HCT116 (cell line): ENCODE results near the gene ZNF692. TPM values are rescaled to one million over a fixed set of nuclear protein-coding genes. Genes with fewer than 3 reads are reported as not detected.
A peak's percentile ranks its signal among the peaks of the same experiment; 100 is the strongest.

ENCODE experiments used
- ATAC-seq: fragments of 200-7000 bp; cut with Tn5 transposase; 2 replicates; pipeline ENCODE4 v1.9.1; 2020; ENCODE audit warnings: mild to moderate bottlenecking, moderate library complexity
- BruUV-seq: library from RNA; stranded (reverse); fragments of 400-500 nt; replicated peaks from 2 replicates; lab custom pipeline; 2021; lab: Mats Ljungman, UMichigan
- CTCF ChIA-PET: fragments of 300-600 bp; sonication (Branson Sonifier 250); formaldehyde crosslinking; loops from one replicate; lab custom pipeline; 2021; ENCODE audit warnings: antibody characterized with exemption; lab: Charles Lee
- POLR2A ChIA-PET: fragments of 300-600, 350-600 bp; sonication (Branson Sonifier 250); formaldehyde crosslinking; loops from one replicate; lab custom pipeline; 2021; ENCODE audit warnings: antibody characterized with exemption; lab: Charles Lee
- RAD21 ChIA-PET, 2 experiments: fragments of 300-600 bp; sonication (Branson Sonifier 250); formaldehyde crosslinking; loops; one replicate each; lab custom pipeline; 2023; ENCODE audit warnings: low total read pairs in 2 of 2; ENCODE audit not compliant: uncharacterized antibody in 2 of 2, unreplicated experiment in 2 of 2, low non-redundant PET in 1 of 2; lab: Charles Lee
- DNase-seq: peaks from one replicate; pipeline ENCODE4 v3.0.0-alpha.2; 2010; ENCODE audit warnings: low read depth, low spot score
- H2AFZ ChIP-seq: fragments of 200-600 bp; shearing (Covaris generic), sonication (generic); 2 replicates; pipeline ENCODE4 v1.6.1; 2017; ENCODE audit warnings: low read depth, mixed run types, mixed read lengths, antibody characterized with exemption, low read length; ENCODE audit not compliant: poor library complexity, severe bottlenecking
- H3K27ac ChIP-seq: 2 replicates; pipeline ENCODE4 v1.5.1; 2012; ENCODE audit warnings: low read depth, low read length
- H3K27me3 ChIP-seq: fragments of 200-600 bp; sonication (generic); 2 replicates; pipeline ENCODE4 v1.6.1; 2016; ENCODE audit warnings: mixed run types, low read length, mixed read lengths; ENCODE audit not compliant: insufficient read depth
- H3K36me3 ChIP-seq, 2 experiments: fragments of 200-500 bp in 1 of 2; fragments of 200-600 bp in 1 of 2; sonication (Bioruptor generic) in 1 of 2; sonication (generic) in 1 of 2; 2 replicates each; pipeline versions ENCODE4 v1.5.1 to v1.6.1; 2014 to 2016; ENCODE audit warnings: low read length in 2 of 2, inconsistent platforms in 1 of 2, mixed read lengths in 1 of 2, mixed run types in 1 of 2; ENCODE audit not compliant: insufficient read depth in 2 of 2, control insufficient read depth in 1 of 2
- H3K4me1 ChIP-seq, 2 experiments: fragments of 200-600 bp in 1 of 2; sonication (generic) in 1 of 2; 2 replicates each; pipeline versions ENCODE4 v1.5.1 to v1.6.1; 2012 to 2017; ENCODE audit warnings: low read length in 2 of 2, inconsistent platforms in 1 of 2, mild to moderate bottlenecking in 1 of 2, mixed read lengths in 1 of 2, mixed run types in 1 of 2, moderate library complexity in 1 of 2; ENCODE audit not compliant: insufficient read depth in 2 of 2, control insufficient read depth in 1 of 2
- H3K4me2 ChIP-seq: fragments of 200-600 bp; sonication (generic); 2 replicates; pipeline ENCODE4 v1.6.1; 2017; ENCODE audit warnings: mixed run types, low read length, mixed read lengths
- H3K4me3 ChIP-seq, 2 experiments: fragments of 200-600 bp in 1 of 2; sonication (generic) in 1 of 2; replicated peaks in 1 of 2; 2 replicates each; pipeline ENCODE4 v1.5.1; 2011 to 2016; ENCODE audit warnings: low read length in 2 of 2, control low read depth in 1 of 2, low read depth in 1 of 2, mild to moderate bottlenecking in 1 of 2, mixed read lengths in 1 of 2, mixed run types in 1 of 2
- H3K79me2 ChIP-seq: fragments of 200-600 bp; sonication (generic); 2 replicates; pipeline ENCODE4 v1.6.1; 2017; ENCODE audit warnings: mild to moderate bottlenecking, mixed run types, low read length, moderate library complexity, mixed read lengths; ENCODE audit not compliant: insufficient read depth
- H3K9ac ChIP-seq: fragments of 200-600 bp; sonication (generic); 2 replicates; pipeline ENCODE4 v1.6.1; 2016; ENCODE audit warnings: low read length, mixed read lengths
- H3K9me2 ChIP-seq: fragments of 200-600 bp; sonication (generic), shearing (Covaris generic); 2 replicates; pipeline ENCODE4 v1.6.1; 2017; ENCODE audit warnings: mixed run types, mild to moderate bottlenecking, moderate library complexity; ENCODE audit not compliant: insufficient read depth
- H3K9me3 ChIP-seq, 2 experiments: fragments of 200-500 bp in 1 of 2; fragments of 200-600 bp in 1 of 2; sonication (Bioruptor generic) in 1 of 2; sonication (generic) in 1 of 2; 2 replicates each; pipeline ENCODE4 v1.6.1; 2014 to 2017; ENCODE audit warnings: low read length in 2 of 2, mixed read lengths in 2 of 2, inconsistent platforms in 1 of 2, low read depth in 1 of 2, mild to moderate bottlenecking in 1 of 2, mixed run types in 1 of 2, moderate library complexity in 1 of 2; ENCODE audit not compliant: control insufficient read depth in 1 of 2, insufficient read depth in 1 of 2
- H4K20me1 ChIP-seq: fragments of 200-600 bp; sonication (generic), shearing (Covaris generic); 2 replicates; pipeline ENCODE4 v1.6.1; 2017; ENCODE audit warnings: mixed run types, mild to moderate bottlenecking, moderate library complexity; ENCODE audit not compliant: insufficient read depth
- CBX3 ChIP-seq: IDR thresholded peaks from 2 replicates; pipeline ENCODE4 v1.6.1; 2012; ENCODE audit warnings: low read depth
- CTCF ChIP-seq, 3 experiments: fragments of 200-600 bp in 1 of 3; sonication (generic) in 1 of 3; IDR thresholded peaks in 2 of 3; conservative IDR thresholded peaks in 1 of 3; 2 replicates each; pipeline ENCODE4 v1.5.1; 2012 to 2017; ENCODE audit warnings: low read depth in 2 of 3, low read length in 2 of 3, antibody characterized with exemption in 1 of 3, borderline replicate concordance in 1 of 3, control low read depth in 1 of 3, mild to moderate bottlenecking in 1 of 3, mixed read lengths in 1 of 3, mixed run types in 1 of 3, moderate library complexity in 1 of 3; ENCODE audit not compliant: insufficient read depth in 1 of 3
- EGR1 ChIP-seq: IDR thresholded peaks from 2 replicates; pipeline ENCODE4 v1.6.1; 2012; ENCODE audit warnings: low read depth
- EZH2phosphoT487 ChIP-seq: fragments of 200-600 bp; IDR thresholded peaks from 2 replicates; pipeline ENCODE4 v1.6.1; 2018; ENCODE audit warnings: antibody characterized with exemption, borderline replicate concordance
- FOSL1 ChIP-seq: IDR thresholded peaks from 2 replicates; pipeline ENCODE4 v1.6.1; 2012; ENCODE audit warnings: low read depth
- JUND ChIP-seq: IDR thresholded peaks from 2 replicates; pipeline ENCODE4 v1.6.1; 2012
- POLR2A ChIP-seq: IDR thresholded peaks from 2 replicates; pipeline ENCODE4 v1.7.0; 2011; ENCODE audit warnings: borderline replicate concordance; ENCODE audit not compliant: insufficient read depth, insufficient read length; ENCODE audit errors: extremely low read depth
- POLR2AphosphoS5 ChIP-seq: IDR thresholded peaks from 2 replicates; pipeline ENCODE4 v1.6.1; 2011; ENCODE audit warnings: mild to moderate bottlenecking, low read depth, low read length, moderate library complexity
- RAD21 ChIP-seq: IDR thresholded peaks from 2 replicates; pipeline ENCODE4 v1.6.1; 2012; ENCODE audit warnings: low read depth, mild to moderate bottlenecking
- SIN3A ChIP-seq: IDR thresholded peaks from 2 replicates; pipeline ENCODE4 v1.6.1; 2012; ENCODE audit warnings: low read depth
- SP1 ChIP-seq: IDR thresholded peaks from 2 replicates; pipeline ENCODE4 v1.6.1; 2012; ENCODE audit warnings: low read depth
- TCF7L2 ChIP-seq: IDR thresholded peaks from 2 replicates; pipeline ENCODE4 v1.7.0; 2011; ENCODE audit warnings: borderline replicate concordance, inconsistent platforms; ENCODE audit not compliant: insufficient read depth, insufficient read length; ENCODE audit errors: extremely low read depth
- YY1 ChIP-seq: IDR thresholded peaks from 2 replicates; pipeline ENCODE4 v1.6.1; 2011; ENCODE audit warnings: low read length, low read depth, moderate library complexity, mild to moderate bottlenecking; ENCODE audit not compliant: insufficient replicate concordance; ENCODE audit errors: extremely low read depth
- ZBTB33 ChIP-seq: IDR thresholded peaks from 2 replicates; pipeline ENCODE4 v1.6.1; 2011; ENCODE audit warnings: mild to moderate bottlenecking, low read length, moderate library complexity; ENCODE audit not compliant: insufficient replicate concordance; ENCODE audit errors: extremely low read depth
- ZFX ChIP-seq: fragments of 450-650 bp; IDR thresholded peaks from 2 replicates; pipeline ENCODE4 v1.6.1; 2017
- intact Hi-C: fragments of 100-400 bp; cut with micrococcal nuclease; formaldehyde crosslinking; loops from 2 replicates; pipeline ENCODE4 v1.10.0; 2022
- total RNA-seq: library from RNA; stranded (reverse); gene quantifications from one replicate; pipeline ENCODE4 v1.2.1, GENCODE V29; 2021; ENCODE audit not compliant: unreplicated experiment
- TF ChIP-seq, protein P1 (sequence below): IDR thresholded peaks from 2 replicates; pipeline ENCODE4 v1.6.1; 2012
- TF ChIP-seq, protein P2 (sequence below): IDR thresholded peaks from 2 replicates; pipeline ENCODE4 v1.6.1; 2012
- TF ChIP-seq, protein P3 (sequence below): IDR thresholded peaks from 2 replicates; pipeline ENCODE4 v1.6.1; 2012; ENCODE audit warnings: low read depth

ZNF692 gene
- total RNA-seq, 1 experiment from 2014 or later = 76.2 TPM

GRCh38 chr1:248873409-248873992 lies 14.6 kb upstream of the ZNF692 start:
- no peaks in the 10 kb centered on the region for H3K79me2 ChIP-seq
- ChIA-PET CTCF (interaction anchor here (1.0 to 2.1 kb wide), 5 partner anchors 15 to 47 kb away, joined by 5 to 18 read pairs (median 6); partner anchors contain the start of genes SH3BP5L, ZNF672 and ZNF692), RAD21 (interaction anchor here in 1 of 2 experiments (0.8 to 1.2 kb wide), 2 partner anchors 9 to 47 kb away, joined by 3 read pairs; no protein-coding TSS in a partner anchor), POLR2A (interaction anchor here (0.7 to 2.2 kb wide), 4 partner anchors 15 to 36 kb away, joined by 3 to 11 read pairs (median 8); partner anchors contain the start of genes PGBD2, ZNF672 and ZNF692)
- H3K9me2 ChIP-seq = no peaks in the 10 kb centered on the region
- H2AFZ ChIP-seq = peak overlapping the region; percentile 96
- H4K20me1 ChIP-seq = no peaks in the 10 kb centered on the region
- H3K27ac ChIP-seq = peak overlapping the region; percentile 74
- no peaks in the 10 kb centered on the region for H3K36me3 ChIP-seq
- H3K4me1 ChIP-seq = peaks cover 10 to 25% of the 10 kb centered on the region in 2 experiments
- intact Hi-C loops = loop anchor here (1.0 kb wide), 2 partner anchors 14 to 35 kb away; partner anchors contain the start of genes ZNF672 and ZNF692
- peak overlapping the region; percentile 96 for H3K4me2 ChIP-seq
- H3K9ac ChIP-seq = peak overlapping the region; percentile 75
- ATAC-seq (peak; percentile 82), DNase-seq (peak; percentile 93)
- H3K4me3 ChIP-seq = peak overlapping the region; percentile 51 to 64
- no TSS peak for BruUV-seq
- H3K27me3 ChIP-seq = no peaks in the 10 kb centered on the region
- no peaks in the 10 kb centered on the region for H3K9me3 ChIP-seq
- TF ChIP-seq, protein P1, sequence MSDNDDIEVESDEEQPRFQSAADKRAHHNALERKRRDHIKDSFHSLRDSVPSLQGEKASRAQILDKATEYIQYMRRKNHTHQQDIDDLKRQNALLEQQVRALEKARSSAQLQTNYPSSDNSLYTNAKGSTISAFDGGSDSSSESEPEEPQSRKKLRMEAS = peak; percentile 53; the same call in 1 of the 2 replicates
- TF ChIP-seq POLR2A = no peak
- TF ChIP-seq CTCF (IDR thresholded peaks at IDR 0.05 in 2 of 3, conservative IDR thresholded peaks at IDR 0.05 in 1 of 3; ENCODE audit: borderline replicate concordance in 1 of 3, insufficient read depth in 1 of 3, low read depth in 2 of 3, low read length in 2 of 3) = no peak
- TF ChIP-seq JUND = no peak; the same call in 1 of the 2 replicates
- TF ChIP-seq, protein P2, sequence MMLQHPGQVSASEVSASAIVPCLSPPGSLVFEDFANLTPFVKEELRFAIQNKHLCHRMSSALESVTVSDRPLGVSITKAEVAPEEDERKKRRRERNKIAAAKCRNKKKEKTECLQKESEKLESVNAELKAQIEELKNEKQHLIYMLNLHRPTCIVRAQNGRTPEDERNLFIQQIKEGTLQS = peak; percentile 99
- no peak for TF ChIP-seq FOSL1
- TF ChIP-seq EGR1 = 0 out of 2 replicates have a peak, but pooled peaks have one; percentile 13
- TF ChIP-seq TCF7L2 = peak; percentile 43
- TF ChIP-seq YY1 = peak; percentile 69
- TF ChIP-seq RAD21 = no peak
- TF ChIP-seq ZFX = no peak
- no peak for TF ChIP-seq POLR2AphosphoS5
- TF ChIP-seq SP1 = no peak; the same call in 1 of the 2 replicates
- TF ChIP-seq, protein P3, sequence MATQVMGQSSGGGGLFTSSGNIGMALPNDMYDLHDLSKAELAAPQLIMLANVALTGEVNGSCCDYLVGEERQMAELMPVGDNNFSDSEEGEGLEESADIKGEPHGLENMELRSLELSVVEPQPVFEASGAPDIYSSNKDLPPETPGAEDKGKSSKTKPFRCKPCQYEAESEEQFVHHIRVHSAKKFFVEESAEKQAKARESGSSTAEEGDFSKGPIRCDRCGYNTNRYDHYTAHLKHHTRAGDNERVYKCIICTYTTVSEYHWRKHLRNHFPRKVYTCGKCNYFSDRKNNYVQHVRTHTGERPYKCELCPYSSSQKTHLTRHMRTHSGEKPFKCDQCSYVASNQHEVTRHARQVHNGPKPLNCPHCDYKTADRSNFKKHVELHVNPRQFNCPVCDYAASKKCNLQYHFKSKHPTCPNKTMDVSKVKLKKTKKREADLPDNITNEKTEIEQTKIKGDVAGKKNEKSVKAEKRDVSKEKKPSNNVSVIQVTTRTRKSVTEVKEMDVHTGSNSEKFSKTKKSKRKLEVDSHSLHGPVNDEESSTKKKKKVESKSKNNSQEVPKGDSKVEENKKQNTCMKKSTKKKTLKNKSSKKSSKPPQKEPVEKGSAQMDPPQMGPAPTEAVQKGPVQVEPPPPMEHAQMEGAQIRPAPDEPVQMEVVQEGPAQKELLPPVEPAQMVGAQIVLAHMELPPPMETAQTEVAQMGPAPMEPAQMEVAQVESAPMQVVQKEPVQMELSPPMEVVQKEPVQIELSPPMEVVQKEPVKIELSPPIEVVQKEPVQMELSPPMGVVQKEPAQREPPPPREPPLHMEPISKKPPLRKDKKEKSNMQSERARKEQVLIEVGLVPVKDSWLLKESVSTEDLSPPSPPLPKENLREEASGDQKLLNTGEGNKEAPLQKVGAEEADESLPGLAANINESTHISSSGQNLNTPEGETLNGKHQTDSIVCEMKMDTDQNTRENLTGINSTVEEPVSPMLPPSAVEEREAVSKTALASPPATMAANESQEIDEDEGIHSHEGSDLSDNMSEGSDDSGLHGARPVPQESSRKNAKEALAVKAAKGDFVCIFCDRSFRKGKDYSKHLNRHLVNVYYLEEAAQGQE = no peak
- peak; percentile 36 for TF ChIP-seq ZBTB33
- TF ChIP-seq EZH2phosphoT487 = no peak
- TF ChIP-seq SIN3A = 0 out of 2 replicates have a peak, but pooled peaks have one; percentile 17
- TF ChIP-seq CBX3 = peak; percentile 94
